NOMO-1 treated with dmso at 0.1 percent for 144 hours (cell line): Measurements from ENCODE around the gene PDIA5.

ENCODE experiments used
- DNase-seq: peaks from one replicate; lab custom pipeline; 2025; ENCODE audit not compliant: unreplicated experiment; lab: John Stamatoyannopoulos, UW

PDIA5 gene

DNA sequence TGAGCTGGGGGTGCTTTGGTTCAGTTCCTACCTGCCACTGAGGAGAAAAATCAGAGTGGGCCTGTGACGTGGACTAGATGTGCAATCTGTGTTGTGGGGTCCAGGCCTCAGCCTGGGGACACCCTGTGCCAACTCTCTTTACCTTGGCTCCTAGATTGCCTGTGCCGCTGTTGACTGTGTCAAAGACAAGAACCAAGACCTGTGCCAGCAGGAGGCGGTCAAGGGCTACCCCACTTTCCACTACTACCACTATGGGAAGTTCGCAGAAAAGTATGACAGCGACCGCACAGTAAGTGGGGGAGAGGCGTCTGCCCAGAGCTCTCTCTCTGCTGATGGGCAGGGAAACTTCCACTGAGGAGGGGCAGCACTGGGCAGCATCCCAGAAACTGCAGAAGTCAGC, 94.3 kb downstream of the PDIA5 start:
- no peak for DNase-seq

DNA sequence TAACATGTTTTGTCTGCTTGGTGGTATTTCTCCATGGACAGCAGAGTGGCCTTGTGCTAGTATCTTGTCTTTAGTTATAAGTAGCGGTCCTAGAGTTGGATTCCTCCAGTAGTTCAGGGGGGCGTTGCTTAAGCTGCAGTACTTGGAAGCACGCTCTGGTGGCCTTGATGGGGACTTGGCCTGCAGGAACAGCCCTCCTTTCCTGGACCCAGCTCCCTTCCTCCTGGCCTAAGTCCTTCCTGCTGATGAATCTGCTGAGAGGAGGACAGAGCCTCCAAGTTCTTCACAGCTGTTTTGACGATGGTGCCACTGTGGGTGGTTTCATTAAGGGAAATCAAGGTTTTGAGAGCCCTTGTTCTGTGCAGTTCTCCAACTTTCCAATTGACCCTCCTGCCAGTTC, 96.3 kb downstream of the PDIA5 start:
- no peak for DNase-seq

DNA sequence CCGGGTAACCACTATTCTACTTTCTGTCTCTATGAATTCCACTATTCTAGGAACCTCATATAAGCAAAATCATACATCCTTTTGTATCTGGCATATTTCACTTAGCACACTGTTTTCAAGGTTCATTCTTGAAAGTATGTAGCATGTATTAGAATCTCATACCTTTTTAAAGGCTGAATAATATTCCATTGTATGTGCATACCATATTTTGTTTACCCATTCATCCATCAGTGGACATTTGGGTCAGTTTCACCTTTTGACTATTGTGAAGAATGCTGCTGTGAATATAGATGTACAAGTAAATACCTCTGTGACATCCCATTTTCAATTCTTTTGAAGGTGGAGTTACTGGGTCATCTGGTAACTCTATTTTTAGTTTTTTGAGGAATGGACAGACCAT, 98.3 kb downstream of the PDIA5 start:
- DNase-seq, result no peak

DNA sequence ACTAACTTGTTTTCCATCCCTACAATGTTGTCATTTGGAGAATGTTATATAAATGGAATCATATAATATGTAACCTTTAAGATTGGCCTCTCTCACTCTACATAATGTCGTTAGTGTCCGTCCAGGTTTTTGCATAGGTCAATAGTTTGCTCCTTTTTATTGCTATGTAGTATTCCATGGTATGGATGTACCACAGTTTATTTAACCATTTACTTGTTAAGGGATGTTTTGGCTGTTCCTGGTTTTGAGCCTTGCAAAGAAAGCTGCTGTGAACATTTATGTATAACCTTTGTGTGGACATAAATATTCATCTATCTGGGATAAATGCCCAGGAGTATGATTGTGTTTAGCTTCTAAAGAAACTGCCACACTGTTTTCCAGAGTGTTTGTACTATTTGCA, 100.9 kb downstream of the PDIA5 start:
- DNase-seq, result no peak

DNA sequence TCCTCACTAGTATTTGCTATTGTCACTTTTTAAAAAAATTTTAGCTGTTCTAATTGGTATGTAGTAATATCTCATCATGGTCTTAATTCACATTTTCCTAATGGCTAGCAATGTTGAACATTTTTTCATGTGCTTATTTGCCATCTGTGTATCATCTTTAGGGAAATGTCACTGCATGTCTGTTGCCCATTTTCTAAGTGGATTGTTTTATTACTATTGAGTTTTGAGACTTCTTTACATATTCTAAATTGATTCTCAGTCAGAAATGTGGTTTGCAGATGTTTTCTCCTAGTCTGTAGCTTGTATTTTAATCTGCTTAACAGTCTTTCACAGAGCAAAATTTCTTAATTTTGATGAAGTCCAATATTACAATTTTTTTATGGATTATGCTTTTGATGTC, 101.3 kb downstream of the PDIA5 start:
- no peak for DNase-seq

DNA sequence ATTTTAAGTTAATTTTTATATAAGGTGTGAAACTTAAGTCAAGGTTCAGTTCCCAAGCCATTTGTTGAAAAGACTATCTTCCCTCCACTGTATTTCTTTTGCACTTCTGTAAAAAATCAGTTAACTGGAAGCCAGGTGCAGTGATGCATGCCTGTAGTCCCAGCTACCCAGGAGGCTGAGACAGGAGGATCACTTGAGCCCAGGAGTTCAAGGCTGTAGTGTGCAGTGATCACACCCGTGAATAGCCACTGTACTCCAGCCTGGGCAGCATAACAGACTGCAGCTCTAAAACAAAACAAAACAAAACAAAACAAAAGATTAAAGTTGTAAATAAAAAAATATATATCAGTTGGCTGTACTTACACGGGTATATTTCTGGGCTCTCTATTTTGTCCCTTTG, 101.8 kb downstream of the PDIA5 start:
- DNase-seq, result no peak

DNA sequence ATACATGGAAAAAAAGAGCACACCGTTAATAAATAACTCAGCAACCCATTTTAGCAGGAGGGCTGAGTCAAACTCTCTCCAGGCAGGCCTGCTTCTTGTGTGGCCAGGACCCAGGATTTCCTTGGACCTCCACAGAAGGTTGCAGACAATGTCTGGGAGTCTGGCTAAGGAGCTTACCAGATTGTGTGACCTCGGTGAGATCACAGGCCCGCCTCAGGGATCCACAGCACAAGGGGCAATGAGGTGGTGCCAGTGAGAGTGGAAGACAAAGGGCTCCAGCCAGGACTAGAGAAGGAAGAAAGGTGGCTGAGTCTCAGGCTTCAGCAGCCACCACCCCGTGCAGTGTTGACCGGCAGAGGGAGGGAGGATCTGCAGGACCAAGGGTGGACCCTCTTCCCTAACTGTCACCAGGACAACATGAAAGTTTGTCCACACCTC, 102.7 kb downstream of the PDIA5 start:
- DNase-seq, result no peak

DNA sequence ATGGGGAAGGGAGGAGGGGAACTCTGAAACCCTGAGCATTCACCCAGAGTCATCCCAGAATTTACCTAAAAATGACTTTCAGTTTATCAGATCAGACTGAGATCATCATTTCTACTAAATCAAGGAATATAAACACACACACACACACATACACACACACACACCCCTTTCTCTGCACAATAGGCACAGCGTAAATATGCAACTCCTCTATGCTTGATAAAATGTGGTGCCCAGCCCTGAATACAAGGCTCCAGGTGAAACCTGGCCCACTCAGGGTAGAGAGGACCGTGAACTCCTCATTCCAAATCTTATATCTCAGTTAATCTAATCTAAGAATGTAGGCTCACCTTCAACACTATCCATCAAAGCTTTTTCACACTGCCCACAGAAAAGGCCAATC, 103.1 kb downstream of the PDIA5 start:
- DNase-seq, result no peak

DNA sequence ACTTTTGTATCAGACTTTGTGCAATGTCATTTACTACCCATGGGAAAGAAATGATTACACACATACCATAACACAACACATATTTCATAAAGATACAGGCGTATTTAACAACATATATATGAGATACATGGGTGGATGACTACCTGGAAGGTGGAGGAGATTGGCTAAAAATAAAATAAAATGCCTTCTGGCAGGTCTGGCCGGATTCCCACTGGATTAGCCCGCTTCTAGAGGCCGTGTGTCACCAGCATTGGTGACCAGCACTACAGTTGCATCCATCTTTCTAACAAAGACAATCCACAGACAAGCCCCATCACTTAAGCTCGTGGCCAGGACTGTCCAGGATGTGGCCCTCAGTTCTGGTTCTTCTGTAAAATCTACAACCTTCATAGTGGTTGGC, 114.0 kb downstream of the PDIA5 start:
- DNase-seq, result no peak

DNA sequence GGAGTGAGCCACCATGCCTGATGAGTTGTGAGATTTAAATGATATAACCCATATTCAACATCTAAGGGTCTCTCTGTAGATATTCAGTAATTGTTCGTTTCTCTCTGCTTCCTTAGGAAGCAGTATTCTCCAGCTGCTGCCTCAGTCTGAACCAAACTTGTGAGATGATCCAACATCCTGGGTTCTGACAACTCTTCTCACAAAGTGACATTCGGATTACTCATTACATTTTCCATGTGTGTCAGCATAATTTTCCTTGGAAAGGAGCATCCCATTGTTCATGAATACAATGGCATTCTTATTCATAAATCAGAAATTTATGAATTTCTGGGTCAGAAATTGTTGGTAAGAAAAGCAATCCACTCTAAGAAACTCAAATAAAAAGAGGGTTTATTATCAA, 119.9 kb downstream of the PDIA5 start:
- no peak for DNase-seq

DNA sequence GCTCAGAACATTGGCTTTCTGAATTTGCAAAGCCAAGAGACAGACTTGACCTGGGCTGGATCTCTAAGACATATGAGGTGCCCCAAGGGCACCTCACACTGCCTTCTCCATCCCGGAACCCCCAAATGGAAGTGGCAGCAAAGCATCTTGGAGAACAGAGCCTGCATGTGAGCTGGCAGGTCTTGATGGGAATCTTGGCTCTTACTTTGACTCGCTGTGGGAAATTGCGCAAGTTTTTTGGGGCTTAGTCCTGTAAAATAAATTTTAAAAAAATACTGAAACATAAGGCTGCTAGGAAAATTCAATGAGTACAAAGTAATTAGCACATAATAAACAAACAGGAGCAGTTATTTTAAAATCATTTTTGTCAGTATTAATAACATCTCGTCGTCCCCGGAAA, 121.2 kb downstream of the PDIA5 start:
- DNase-seq, result no peak

DNA sequence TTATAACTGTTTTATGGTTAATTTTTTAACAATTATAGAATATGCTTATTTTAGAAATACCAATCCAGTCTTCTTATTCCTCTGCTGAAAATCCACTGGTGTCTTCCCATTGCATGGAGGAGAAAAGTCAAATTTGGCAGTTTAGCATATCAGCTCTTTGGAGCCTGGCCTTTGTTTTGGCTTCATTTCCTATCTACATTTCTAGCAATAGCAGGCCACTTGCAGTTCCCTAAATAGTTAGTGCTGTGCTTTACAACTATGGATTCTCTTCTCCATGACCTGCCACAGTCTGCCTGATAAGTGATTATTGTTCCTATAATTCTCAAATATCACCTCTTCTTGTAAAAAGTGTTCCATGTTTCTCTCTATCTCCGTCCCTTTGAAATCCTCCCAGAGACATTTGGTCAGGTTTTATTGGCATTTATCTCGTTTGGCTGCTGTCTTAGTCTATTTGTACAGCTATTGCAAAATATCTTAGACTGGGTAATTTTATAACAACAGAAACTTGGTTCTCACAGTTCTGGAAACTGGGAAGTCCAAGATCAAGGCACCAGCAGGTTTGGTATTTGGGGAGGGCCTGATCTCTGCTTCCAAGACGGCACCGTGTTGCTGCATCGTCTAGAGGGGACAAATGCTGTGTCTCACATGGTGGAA, 126.8 kb downstream of the PDIA5 start:
- no peak for DNase-seq

DNA sequence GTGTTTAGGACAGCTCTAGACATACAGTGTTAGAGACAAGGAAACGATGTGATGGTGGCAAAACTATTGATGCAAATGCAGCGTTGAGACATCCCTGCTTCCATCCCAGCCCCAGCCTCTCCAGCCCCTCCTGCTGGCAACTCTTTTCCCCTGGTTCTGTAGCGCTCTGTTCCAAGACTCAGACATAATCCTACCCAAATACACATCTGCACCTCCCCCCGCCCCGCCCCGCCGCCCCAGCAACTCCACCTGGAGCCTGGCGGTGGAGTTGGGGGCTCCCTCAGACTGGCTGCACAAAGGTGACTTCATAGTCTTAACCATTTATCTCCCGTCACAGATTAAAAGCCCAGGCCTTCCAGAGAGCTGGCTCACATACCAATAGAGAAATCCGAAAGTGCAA, 127.7 kb downstream of the PDIA5 start:
- no peak for DNase-seq

DNA sequence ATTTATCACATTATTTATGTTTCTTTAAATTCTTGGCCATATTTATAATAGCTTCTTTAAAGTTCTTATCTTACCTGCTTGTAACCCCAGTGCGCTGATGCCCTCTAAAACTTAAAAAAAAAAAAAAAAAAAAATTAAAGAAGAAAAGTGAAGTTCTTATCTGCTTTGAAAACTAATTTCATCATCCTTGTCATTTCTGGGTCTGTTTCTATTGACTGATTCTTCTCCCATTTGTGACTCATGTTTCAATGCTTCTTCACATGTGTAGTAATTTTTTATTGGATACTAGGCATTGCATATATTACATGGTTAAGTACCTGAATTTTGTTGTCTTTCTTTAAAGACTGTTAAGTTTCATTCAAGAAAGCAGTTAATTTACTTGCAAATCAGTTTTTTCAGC, 131.5 kb downstream of the PDIA5 start:
- DNase-seq, result no peak

DNA sequence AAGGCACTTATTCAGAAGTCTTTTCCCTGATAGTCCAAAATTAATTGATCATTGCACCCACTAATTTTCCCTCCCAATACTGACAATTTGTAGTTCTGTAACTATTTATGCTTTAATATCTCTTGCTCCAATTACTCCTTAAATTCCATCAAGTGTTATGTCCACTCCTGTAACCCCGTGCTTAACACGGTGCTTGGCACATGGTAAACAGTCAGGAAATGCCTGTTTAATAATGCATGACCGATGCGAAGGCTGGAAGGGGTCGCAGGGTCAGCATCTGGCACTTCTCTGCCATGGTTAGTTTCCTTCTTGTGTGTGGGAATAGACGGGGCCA, 134.4 kb downstream of the PDIA5 start:
- DNase-seq, result no peak

DNA sequence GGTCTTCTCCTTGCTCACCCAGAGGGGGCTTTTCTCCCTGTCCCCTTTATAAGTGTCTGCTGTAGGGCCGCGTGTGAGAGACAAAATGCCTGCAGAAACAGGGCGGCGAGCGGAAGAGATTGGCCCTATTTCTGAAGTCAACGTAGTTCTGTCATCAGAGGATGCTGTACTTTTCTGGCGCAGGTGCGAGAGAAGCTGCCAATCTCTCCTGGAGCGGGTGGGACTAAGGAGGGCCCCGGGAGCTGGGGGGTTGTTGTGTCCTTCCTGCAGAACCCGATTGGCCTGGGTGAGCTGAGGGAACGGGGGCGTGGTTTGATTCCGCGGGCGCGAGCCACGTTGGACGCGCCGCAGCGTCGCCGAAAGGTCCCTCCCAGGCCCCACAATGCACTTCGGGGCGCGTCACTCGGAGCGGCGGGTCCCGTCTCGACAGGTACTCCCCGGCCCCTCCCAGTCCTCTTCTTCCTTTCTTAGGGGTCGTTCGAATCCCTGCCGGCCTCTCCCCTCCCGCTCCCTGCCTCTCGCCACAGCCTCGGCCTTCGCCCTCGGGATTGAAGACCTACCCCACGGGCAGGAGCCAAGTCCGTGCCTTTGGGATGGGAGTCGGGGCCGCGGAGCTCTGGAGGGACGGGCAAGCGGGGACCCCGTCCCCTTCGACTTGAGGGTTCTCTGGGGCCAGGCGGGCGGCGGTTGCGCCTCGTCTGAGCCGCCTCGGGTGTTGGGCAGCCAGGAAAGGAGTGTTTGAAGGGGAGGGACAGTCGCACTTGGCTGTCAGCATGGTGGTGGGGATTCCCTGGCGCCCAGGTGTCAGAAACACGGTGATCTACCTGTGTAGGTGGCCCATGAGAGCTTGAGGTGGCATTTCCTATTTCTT, 135.0 kb downstream of the PDIA5 start, which contains the start of gene SEC22A:
Gene SEC22A (plus strand): TSS at position 387 of the 871 bp plus-strand sequence. CDS start 7,275 bp downstream, outside the sequence.
- DNase-seq, result peak; percentile 90

DNA sequence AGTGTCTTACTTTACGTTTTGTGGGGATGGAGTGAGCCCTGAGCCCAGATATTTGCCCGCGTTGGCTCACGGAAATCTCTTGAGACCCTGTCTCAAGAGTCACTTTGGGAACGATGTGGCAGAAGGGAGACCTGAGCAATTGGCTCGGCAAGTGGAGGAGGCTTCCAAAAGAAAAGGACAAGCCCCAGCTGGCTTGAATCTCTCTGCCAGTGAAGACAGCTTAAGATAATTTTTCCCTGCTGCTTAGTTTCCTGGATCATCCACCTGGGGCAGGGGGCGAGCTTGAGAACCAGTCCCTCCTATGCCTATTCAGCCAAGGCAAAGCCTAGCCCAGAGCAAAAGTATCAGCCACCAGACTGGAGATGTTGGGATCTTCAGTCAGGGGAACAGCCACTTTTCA, 135.6 kb downstream of the PDIA5 start:
- no peak for DNase-seq
